Renal cortex interstitium (tissue), 11 donors: Measurements from ENCODE around the gene AIP. TPM values are rescaled to one million over a fixed set of nuclear protein-coding genes. Genes with fewer than 3 reads are reported as not detected.
"Not testable (repeated sequence)": the region's sequence is repeated elsewhere in the genome, so short reads cannot be mapped to it uniquely, and the experiment has no call there.

Experiments
- DNase-seq, 11 donors: peaks; one replicate each; pipeline ENCODE4 v3.0.0-alpha.2; 2013; ENCODE audit warnings: low read depth in 9 of 11, low spot score in 4 of 11; ENCODE audit errors: extremely low read depth in 1 of 11
- polyA plus RNA-seq, 3 donors: library from polyadenylated mRNA; unstranded; fragments of 120-200 nt; gene quantifications; one replicate each; pipeline ENCODE4 v1.2.1, GENCODE V29; 2013; ENCODE audit not compliant: insufficient read length in 3 of 3

Gene AIP
- polyA plus RNA-seq, 3 donors, result 55.9 to 77.0 (median 63.1) TPM

GRCh38 chr11:67485873-67486361 lies 3.1 kb downstream of the AIP start:
- not testable (repeated sequence) for DNase-seq

GRCh38 chr11:67486481-67487195 lies 3.8 kb downstream of the AIP start:
- DNase-seq, result no peak

- DNase-seq, result no peak
These were observed 6.5 kb downstream of the AIP start for GRCh38 chr11:67489203-67489884.

GRCh38 chr11:67489885-67490726 lies 7.3 kb downstream of the AIP start:
- no peak for DNase-seq

DNA sequence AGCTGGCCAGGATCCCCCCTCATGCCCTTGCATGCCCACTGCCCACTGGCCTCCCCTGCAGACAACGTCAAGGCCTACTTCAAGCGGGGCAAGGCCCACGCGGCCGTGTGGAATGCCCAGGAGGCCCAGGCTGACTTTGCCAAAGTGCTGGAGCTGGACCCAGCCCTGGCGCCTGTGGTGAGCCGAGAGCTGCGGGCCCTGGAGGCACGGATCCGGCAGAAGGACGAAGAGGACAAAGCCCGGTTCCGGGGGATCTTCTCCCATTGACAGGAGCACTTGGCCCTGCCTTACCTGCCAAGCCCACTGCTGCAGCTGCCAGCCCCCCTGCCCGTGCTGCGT lies 7.9 kb downstream of the AIP start:
- DNase-seq, result no peak

DNA sequence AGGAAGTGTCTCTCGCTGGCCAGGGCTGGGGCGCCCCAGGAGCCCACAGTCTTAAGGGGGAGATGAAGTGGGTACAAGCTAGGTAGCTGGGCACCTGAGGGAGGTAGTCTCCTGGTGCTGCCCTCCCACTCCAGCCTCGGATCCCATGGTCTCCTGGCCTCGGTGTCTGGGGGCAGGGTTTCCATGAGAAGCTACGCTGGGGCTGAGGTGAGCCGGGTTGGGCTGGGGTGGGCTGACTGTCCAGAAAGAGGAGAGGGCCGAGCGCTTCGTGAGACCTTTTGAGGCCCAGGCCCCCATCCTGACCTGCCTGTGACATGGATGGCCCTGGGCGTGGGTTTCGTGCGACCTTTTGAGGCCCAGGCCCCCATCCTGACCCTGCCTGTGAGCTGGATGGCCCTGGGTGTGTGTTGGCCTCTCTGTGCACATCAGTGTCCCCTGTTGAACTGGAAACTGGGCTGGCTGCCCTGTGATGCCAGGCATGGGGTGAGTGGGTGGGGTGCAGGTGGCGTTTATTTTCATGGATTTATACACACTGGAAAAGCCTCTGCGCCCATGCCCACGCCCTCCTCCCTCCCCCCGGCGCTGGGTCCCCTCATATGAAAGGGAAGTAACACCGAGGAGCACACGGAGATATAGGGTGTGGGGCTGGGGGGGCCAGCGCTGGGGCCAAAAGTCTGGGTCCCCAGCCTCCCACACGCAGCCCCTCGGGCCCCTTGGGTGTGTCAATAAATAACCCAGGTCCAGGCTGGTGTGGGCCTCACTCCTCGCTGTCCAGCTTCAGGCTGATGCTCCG lies 8.6 kb downstream of the AIP start:
- DNase-seq, result no peak

DNA sequence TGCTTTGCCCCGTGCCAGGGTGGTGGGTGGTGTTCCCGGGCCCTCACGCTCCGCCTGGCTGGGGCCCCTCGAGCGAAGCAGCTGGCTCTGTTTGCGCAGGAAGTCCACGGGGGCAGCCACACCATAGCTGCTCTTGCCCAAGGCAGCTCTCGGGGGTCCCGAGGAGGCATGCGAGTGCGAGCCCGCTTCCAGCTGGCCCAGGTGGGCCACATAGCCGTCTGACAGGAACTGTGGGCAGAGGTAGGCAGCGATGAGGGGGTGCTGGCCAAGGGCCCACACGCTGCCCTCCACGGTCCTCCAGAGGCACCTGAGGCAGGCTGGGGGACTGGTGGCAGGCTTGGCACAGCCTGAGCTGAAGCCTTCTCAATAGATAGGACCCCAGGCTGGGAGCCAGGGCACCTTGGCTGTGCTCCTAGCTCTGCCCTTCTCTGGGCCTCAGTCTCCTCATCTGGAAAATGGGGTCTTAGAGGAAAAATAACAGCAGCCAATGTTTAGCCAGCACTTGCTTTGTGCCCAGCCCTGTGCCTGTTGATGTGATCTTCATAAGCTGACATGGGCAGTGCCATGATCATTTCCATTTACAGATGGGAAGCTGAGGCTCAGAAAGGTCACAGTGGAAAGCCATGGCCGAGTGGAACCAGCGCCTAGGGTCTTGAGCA lies 9.4 kb downstream of the AIP start:
- DNase-seq, result no peak

- no peak for DNase-seq
These were observed 10.1 kb downstream of the AIP start for GRCh38 chr11:67492801-67493547.

DNA sequence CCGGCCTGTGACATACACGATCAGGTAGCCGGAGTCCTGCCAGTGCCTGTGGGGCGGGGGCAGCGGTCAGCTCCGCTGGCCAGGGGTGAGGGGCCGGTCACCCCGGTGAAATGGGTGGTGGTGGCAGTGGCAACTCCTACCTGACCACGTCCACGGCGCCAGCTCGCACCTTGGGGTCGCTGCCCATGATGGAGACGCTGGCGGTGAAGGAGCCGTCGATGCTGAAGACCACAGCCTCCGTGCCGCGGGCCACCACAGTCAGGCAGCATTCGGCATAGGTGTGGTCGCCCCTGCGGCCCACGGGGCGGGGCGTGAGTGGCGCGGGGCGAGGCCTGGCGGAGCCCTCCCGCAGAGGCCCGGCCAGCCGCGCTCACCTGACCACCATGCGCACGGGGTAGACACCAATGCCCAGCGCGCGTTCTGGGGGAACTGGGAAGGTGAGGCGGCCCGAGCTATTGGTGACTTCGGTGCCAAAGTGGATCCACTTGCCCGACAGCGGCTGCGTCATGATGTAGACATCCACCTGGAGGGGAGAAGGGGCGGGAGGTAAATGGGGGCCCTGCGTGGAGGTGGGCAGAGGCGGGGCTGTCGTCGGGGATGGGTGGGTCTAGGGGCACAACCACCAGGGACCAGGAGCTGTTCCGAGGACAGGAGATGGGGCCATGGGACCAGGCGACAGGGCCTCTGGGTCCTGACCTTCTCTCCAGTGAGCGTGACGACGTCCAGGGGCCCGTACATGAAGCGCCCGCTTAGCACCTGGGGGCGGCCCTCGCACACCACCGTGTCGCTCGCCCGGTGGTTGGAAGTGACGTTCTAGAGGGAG lies 10.9 kb downstream of the AIP start:
- DNase-seq, result no peak

DNA sequence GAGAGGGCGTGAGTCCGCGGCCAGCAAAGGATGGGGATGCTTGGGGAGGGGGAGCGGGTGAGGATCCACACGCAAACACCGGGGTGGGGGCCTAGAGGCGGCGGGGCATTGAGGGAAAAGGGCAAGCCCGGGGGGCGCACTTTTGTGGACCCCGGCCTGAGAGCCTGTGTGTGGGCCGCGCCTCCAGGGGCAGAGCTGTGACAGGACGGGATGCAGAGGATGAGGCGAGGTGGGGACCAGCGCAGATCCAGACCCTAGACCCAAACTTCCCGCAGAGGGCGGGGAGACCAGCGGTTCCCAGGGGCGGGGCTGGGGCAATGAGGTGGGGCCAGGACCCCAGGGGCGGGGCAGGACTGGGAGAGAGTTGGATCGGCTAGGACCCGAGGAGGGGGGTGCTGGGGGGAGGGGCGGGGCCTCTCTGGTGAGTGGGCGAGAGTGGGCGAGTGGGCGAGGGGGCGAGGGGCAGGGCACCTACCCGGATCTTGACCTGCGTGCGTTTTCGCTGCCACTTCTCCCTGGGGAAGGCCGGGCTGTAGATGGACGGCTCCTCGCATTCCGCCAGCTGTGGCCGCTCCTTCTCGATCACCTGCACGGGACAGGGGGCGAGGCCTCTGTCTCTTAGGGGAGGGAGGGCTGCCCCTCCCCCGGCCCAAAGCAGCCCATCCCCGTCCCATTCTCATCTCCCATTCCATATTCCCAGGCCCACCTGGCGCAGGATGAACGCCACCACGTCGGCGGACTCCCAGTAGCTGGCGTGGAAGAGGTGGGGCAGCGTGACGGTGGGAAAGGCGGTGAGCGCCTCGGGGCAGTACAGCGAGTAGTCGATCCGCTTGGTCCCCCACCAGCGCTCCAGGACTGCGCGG lies 11.8 kb downstream of the AIP start:
- no peak for DNase-seq

- no peak for DNase-seq
These were observed 12.6 kb downstream of the AIP start for GRCh38 chr11:67495234-67496005.

GRCh38 chr11:67496113-67496512 lies 13.3 kb downstream of the AIP start:
- no peak for DNase-seq

DNA sequence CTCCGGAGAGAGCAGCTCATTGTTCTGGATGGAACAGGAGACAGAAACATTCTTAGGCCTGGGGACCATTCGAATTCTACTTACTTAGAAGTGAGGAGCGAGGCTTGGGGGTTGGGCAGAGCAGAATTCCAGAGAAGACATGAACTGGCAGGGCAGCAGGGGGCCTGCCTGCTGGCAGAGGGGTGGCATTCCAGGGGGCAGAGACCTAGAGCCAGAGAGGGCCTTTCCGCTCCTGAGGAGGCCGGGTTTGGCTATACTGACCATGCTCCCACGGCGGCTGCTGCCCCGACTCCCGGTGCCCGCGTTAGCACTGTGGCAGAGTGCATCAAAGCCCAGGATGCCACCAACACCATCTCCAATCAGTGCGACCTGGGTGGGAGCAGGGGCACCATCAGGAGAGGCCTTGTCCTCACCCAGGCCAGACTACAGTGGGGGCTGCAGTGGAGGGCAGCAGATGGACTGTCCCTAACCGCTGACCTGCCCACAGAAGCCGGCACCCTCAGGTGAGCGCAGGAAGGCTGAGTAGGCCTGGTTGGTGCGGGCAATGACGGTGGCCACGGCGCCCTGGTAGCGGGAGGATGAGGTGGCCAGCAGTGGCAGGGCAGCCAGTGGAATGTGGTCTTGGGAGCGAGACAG lies 14.9 kb downstream of the AIP start:
- no peak for DNase-seq

- no peak for DNase-seq
These were observed 15.7 kb downstream of the AIP start for GRCh38 chr11:67498544-67498972.
